HUES6 (cell line): ENCODE results near the gene STIP1.
A peak's percentile ranks its signal among the peaks of the same experiment; 100 is the strongest.

Experiments
- H3K27ac ChIP-seq: 2 replicates; pipeline ENCODE4 v1.7.0; 2013; ENCODE audit warnings: low read depth, mild to moderate bottlenecking, low read length, inconsistent platforms
- H3K27me3 ChIP-seq: 2 replicates; pipeline ENCODE4 v1.6.1; 2013; ENCODE audit warnings: low read length; ENCODE audit not compliant: control insufficient read depth, insufficient read depth
- H3K36me3 ChIP-seq: 2 replicates; pipeline ENCODE4 v1.6.1; 2013; ENCODE audit warnings: low read length; ENCODE audit not compliant: control insufficient read depth, insufficient read depth
- H3K4me1 ChIP-seq: 2 replicates; pipeline ENCODE4 v1.6.1; 2013; ENCODE audit warnings: low read length; ENCODE audit not compliant: control insufficient read depth, insufficient read depth
- H3K4me3 ChIP-seq: 2 replicates; pipeline ENCODE4 v1.5.1; 2013; ENCODE audit warnings: low read depth, low read length
- H3K9ac ChIP-seq: one replicate; pipeline ENCODE4 v1.6.1; 2013; ENCODE audit warnings: mild to moderate bottlenecking, low read length
- H3K9me3 ChIP-seq: 2 replicates; pipeline ENCODE4 v1.6.1; 2013; ENCODE audit warnings: low read depth, low read length; ENCODE audit not compliant: control insufficient read depth, insufficient read depth

Gene STIP1

DNA sequence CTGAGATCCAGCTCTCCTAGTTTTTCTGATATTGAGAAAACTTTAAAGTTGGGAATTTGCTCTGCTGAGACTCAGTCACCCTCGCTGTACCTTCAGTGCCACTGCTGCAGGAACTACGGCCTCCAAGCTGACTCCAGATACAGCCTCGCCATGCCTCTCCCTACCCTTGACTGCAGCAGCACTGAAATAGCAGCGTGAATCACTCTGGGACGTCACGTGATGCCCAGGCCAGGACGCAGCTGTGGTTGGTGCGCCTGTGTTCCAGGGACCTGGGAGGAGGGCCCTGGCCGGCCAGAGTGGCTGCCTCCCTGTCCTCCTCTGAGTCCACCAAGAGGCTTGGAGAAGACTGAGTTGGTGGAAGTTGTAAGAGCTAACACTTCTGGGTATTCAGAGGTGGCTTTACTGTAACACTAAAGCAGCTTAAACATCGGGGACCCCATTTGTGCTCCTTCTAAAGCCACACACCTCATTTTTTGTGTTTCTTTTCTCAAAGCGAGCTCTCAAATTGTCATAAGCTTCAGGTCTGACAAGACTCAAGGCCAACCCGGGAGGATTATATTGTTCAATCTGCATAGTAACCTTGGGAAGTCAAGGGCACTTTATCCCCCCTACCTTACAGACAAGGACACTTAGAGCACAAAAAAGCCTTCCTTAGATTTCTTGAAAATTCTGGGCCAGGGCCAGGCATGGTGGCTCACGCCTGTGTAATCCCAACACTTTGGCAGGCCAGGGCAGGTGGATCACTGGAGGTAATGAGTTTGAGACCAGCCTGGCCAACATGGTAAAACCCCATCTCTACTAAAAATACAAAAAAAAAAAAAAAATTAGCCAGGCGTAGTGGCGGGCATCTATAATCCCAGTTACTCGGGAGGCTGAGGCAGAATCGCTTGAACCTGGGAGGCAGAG is 4.2 kb upstream of the STIP1 start:
- H3K9me3 ChIP-seq, result peaks cover 5% of the 10 kb centered on the region; the same call in 1 of the 2 replicates
- H3K27me3 ChIP-seq, result no peaks in the 10 kb centered on the region
- H3K4me3 ChIP-seq, result no peak overlapping the region
- H3K27ac ChIP-seq, result no peak overlapping the region
- peaks cover 13% of the 10 kb centered on the region for H3K4me1 ChIP-seq
- H3K9ac ChIP-seq, result no peak overlapping the region
- H3K36me3 ChIP-seq, result peaks cover 8% of the 10 kb centered on the region; the same call in 1 of the 2 replicates

DNA sequence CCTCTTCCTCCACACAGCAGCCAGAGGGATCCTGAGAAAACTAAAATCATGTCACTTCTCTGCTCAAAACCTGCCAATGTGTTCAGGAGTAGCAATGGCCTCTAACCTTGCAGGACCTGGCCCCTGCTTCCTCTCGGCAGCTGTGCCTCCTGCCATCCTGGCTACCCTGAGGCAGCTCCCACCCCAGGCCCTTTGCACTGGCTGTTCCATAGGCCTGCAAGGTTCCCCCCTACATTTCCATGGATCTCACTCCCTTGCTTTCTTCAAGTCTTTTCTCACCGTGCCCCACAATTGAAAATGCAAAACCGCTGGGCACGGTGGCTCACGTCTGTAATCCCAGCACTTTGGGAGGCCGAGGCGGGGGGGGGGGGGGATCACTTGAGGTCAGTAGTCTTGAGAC is 2.1 kb upstream of the STIP1 start:
- peaks cover 14% of the 10 kb centered on the region for H3K36me3 ChIP-seq
- peaks cover 5% of the 10 kb centered on the region; the same call in 1 of the 2 replicates for H3K9me3 ChIP-seq
- H3K27ac ChIP-seq, result no peak overlapping the region
- peak overlapping the region; percentile 13 for H3K9ac ChIP-seq
- H3K4me1 ChIP-seq, result peaks cover 13% of the 10 kb centered on the region
- no peak overlapping the region for H3K4me3 ChIP-seq
- H3K27me3 ChIP-seq, result no peaks in the 10 kb centered on the region

DNA sequence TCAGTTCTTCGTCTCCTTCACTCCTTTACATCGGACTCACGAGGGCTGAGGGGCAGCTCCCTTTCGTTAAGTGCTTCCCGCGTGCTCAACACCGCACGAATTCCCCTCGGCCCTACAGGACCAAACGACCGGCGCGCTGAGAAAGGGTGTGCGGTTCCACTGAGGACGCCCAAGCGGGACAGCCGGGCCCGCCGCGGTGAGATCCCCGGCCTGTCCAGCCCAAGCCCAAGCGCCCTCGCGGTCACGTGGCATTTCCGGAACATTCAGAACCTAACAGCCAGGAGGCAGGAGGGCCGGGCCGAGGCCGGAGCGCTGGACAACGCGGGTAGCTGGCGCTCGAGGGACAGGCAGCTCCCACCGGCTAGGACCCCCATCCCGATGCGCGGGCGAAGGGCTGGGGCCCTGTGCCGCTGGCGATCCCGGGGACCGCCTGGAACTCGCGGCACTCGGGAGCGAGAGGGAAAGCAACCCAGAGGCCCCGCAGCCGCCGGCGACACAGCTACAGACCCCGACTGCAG is 737 bp upstream of the STIP1 start:
- H3K36me3 ChIP-seq, result peaks cover 14% of the 10 kb centered on the region
- peak overlapping the region; percentile 89 for H3K9ac ChIP-seq
- peaks cover 13% of the 10 kb centered on the region for H3K4me1 ChIP-seq
- H3K4me3 ChIP-seq, result peak overlapping the region; percentile 75
- H3K9me3 ChIP-seq, result no peaks in the 10 kb centered on the region
- peak overlapping the region; percentile 82 for H3K27ac ChIP-seq
- H3K27me3 ChIP-seq, result no peaks in the 10 kb centered on the region

DNA sequence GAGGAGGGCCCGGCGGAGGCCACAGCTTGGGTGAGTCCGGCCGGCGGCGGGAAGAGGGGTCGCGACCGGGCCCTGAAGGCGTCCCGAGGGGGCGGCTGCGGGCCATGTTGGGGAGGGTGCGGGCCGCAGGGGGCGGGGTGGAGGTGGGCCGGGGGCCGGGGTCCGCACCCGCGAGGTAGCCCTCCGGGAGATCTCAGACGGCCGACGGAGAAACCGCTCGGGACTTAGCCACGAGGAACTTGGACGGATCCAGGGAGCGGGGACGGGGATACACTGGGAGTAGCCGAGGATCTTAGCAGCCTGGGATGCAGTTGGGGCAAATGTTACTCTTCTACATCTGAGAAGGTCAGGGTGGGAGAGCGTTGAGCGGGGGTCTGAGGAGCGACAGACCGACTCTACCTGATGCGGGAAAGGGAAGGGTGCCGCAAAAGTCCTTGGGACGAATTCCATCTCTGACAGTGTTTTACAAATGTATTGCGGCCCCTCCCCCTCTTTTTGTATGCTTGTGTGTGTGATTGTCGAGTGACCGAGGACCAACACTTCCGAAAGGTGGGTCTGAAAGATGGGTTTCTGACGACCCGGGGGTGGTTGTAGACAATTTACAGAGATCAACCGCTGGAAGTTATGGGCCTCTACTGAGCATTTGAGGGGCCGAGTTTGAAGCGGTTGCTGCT is 658 bp downstream of the STIP1 start:
- H3K36me3 ChIP-seq, result peaks cover 21% of the 10 kb centered on the region
- H3K27me3 ChIP-seq, result no peaks in the 10 kb centered on the region
- H3K4me1 ChIP-seq, result peaks cover 8% of the 10 kb centered on the region
- H3K4me3 ChIP-seq, result no peak overlapping the region
- no peak overlapping the region for H3K9ac ChIP-seq
- H3K27ac ChIP-seq, result no peak overlapping the region; the same call in 1 of the 2 replicates
- H3K9me3 ChIP-seq, result no peaks in the 10 kb centered on the region

DNA sequence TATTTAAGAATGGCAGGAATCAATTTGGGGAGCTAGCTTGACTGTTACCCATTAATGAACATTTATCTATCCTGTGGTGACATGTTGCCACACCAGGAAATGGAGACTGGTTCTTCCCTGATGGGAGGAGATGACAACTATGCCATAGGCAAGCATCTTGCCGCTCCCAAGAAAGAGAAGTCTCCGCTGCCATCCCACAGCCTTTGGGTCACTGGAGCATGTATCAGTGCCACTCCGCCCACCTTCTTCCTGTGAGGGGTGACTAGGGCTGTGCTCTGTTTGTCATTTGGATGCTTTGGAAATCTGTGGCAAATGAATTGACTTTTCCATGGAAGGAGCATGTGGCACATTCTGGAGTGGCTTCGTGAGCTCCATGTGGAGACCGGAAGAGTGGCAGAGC is 6.5 kb downstream of the STIP1 start:
- no peak overlapping the region for H3K9ac ChIP-seq
- H3K27ac ChIP-seq, result no peak overlapping the region
- no peaks in the 10 kb centered on the region for H3K27me3 ChIP-seq
- H3K4me3 ChIP-seq, result no peak overlapping the region
- peaks cover 78% of the 10 kb centered on the region for H3K36me3 ChIP-seq
- no peaks in the 10 kb centered on the region for H3K9me3 ChIP-seq
- no peaks in the 10 kb centered on the region for H3K4me1 ChIP-seq

DNA sequence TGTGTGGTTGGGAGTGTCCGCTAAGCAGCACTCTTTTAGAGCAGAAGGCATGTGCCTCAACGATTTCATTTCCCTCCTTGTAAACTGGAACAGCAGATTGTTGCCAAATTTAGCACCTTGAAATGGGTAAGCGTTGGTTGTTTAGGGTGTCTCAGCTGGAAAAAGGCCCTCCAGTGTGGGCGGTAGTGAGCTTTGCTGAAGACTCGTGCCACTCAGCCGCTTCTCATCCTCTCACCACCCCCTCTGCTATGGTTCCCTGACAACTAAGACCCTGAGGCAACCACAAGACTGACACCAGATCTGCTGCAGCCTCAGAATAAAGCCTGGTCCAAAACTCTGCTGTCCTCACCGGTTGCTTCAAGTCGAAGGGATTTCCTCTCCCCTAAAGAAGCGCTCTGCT is 10.7 kb downstream of the STIP1 start:
- no peak overlapping the region for H3K27ac ChIP-seq
- no peaks in the 10 kb centered on the region for H3K27me3 ChIP-seq
- H3K9me3 ChIP-seq, result no peaks in the 10 kb centered on the region
- H3K36me3 ChIP-seq, result peaks cover 97% of the 10 kb centered on the region
- no peak overlapping the region for H3K4me3 ChIP-seq
- H3K9ac ChIP-seq, result no peak overlapping the region
- H3K4me1 ChIP-seq, result no peaks in the 10 kb centered on the region

DNA sequence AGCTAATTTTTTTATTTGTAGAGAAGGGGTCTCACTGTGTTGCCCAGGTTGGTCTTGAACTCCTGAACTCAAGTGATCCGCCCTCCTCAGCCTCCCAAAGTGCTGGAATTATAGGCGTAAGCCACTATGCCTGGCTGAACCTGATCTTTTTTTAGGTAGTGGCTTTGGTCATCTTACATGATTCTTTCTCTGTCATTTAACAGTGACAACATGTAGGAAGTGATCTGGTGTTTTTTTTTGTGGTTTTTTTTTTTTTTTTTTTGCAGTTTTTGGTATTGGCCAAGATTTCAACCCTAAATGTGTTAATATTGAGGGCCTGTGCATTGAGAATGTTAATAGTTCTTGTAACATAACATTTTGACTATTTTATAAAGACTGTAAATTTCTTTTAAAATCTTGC is 12.5 kb downstream of the STIP1 start:
- Histone ChIP-seq H3K36me3 (peaks cover 97% of the 10 kb centered on the region), H3K9ac (no peak overlapping the region), H3K4me1 (no peaks in the 10 kb centered on the region), H3K27me3 (no peaks in the 10 kb centered on the region), H3K4me3 (no peak overlapping the region), H3K27ac (no peak overlapping the region), H3K9me3 (no peaks in the 10 kb centered on the region)

DNA sequence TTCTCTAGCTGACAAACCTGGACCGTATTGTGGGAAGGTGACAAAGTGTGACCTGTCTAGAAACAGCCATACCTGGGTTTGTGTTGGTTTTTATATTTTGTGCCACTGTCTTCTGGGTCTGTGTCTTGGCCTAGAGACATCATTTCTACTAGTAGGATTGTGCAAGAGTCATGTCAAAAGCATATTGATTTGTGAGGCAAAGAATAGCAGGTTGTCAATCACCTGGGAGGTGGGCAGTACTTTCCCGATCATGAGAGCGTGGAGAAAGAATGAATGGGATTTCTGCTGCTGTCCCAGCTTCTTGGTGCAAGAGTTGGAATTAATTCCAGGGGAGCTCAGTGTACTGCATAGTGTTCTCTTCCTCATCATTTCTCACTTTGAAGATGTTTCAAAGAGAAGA is 15.6 kb downstream of the STIP1 start:
- H3K9me3 ChIP-seq, result no peaks in the 10 kb centered on the region
- H3K27me3 ChIP-seq, result no peaks in the 10 kb centered on the region
- H3K27ac ChIP-seq, result no peak overlapping the region
- H3K36me3 ChIP-seq, result peaks cover 94% of the 10 kb centered on the region
- H3K4me3 ChIP-seq, result no peak overlapping the region
- no peaks in the 10 kb centered on the region; the same call in 1 of the 2 replicates for H3K4me1 ChIP-seq
- H3K9ac ChIP-seq, result no peak overlapping the region

DNA sequence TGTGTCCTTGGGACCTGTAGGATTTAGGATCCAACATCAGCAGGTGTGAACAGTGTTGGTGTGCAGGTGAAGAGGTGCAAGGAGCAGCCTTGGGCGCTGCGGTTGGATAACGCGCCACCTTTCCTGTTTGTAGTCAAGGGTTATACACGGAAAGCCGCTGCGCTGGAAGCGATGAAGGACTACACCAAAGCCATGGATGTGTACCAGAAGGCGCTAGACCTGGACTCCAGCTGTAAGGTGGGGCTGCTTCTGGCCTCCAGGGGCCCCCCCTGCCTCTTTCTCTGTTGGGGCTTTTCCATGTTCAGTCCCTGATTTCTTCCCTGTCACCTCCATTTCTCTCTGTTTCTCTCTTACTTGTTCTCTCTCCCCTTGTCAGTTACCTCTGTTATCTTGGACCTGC is 17.0 kb downstream of the STIP1 start:
- Histone ChIP-seq H3K9ac (no peak overlapping the region), H3K4me3 (no peak overlapping the region), H3K9me3 (no peaks in the 10 kb centered on the region), H3K27ac (no peak overlapping the region), H3K4me1 (peaks cover 8% of the 10 kb centered on the region; the same call in 1 of the 2 replicates), H3K27me3 (no peaks in the 10 kb centered on the region), H3K36me3 (peaks cover 94% of the 10 kb centered on the region)

DNA sequence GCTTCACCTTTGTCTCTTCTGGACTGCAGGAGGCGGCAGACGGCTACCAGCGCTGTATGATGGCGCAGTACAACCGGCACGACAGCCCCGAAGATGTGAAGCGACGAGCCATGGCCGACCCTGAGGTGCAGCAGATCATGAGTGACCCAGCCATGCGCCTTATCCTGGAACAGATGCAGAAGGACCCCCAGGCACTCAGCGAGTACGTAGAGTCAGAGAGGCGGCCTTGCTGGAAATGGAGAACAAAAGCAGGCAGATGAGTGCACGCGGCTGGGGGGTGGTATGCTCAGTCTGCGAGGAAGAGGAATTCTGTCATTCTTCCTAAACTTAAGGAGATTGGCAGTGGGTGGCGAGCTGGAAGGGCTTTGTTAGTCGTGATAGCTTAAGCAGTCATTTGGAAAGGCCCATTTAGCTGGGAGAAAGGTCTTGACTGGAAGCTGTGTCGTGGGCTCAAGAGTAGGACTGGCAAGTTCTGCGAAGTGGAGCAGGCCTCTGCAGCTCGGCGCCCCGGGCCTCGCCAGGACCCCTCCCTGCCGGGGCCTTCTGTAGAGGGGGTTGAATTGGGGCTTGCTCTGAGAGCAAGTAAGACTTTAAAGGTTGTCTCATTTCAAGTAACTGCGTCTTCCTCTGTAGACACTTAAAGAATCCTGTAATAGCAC is 17.6 kb downstream of the STIP1 start:
- Histone ChIP-seq H3K27ac (no peak overlapping the region), H3K36me3 (peaks cover 94% of the 10 kb centered on the region), H3K4me3 (no peak overlapping the region), H3K9ac (no peak overlapping the region), H3K27me3 (no peaks in the 10 kb centered on the region), H3K9me3 (no peaks in the 10 kb centered on the region), H3K4me1 (peaks cover 8% of the 10 kb centered on the region; the same call in 1 of the 2 replicates)
